K562 (cell line): Measurements from ENCODE around the gene ALG9. TPM values are rescaled to one million over a fixed set of nuclear protein-coding genes. Genes with fewer than 3 reads are reported as not detected.

Source experiments
- CLOCK ChIP-seq: fragments of 250-450 bp; sonication (Bioruptor Pico); IDR thresholded peaks from 2 replicates; pipeline ENCODE4 v1.4.0; 2020; ENCODE audit warnings: mild to moderate bottlenecking, moderate library complexity, borderline replicate concordance
- FIP1L1 ChIP-seq: fragments of 200-400 bp; formaldehyde crosslinking; IDR thresholded peaks from 2 replicates; pipeline ENCODE4 v1.6.1; 2018; ENCODE audit warnings: mild to moderate bottlenecking, low read depth, low read length; ENCODE audit not compliant: poor library complexity, severe bottlenecking
- FUS ChIP-seq: fragments of 200-400 bp; formaldehyde crosslinking; optimal IDR thresholded peaks from 2 replicates; pipeline ENCODE3; 2017; ENCODE audit warnings: low read depth, low read length
- HEY1 ChIP-seq: fragments of 250-450 bp; sonication (Bioruptor Pico); IDR thresholded peaks from 2 replicates; pipeline ENCODE4 v1.5.0; 2020; ENCODE audit warnings: mild to moderate bottlenecking, moderate library complexity, borderline replicate concordance
- ILK ChIP-seq: fragments of 450-650 bp; IDR thresholded peaks from 2 replicates; pipeline ENCODE4 v1.6.1; 2016; ENCODE audit warnings: missing genetic modification characterization, low read depth, mild to moderate bottlenecking, missing compliant biosample characterization, moderate library complexity, borderline replicate concordance
- KDM1A ChIP-seq, 2 experiments: fragments of 450-650 bp; IDR thresholded peaks; 2 replicates each; pipeline ENCODE4 v1.6.1; 2016; ENCODE audit warnings: mild to moderate bottlenecking in 2 of 2
- NFYB ChIP-seq: IDR thresholded peaks from 2 replicates; pipeline ENCODE4 v1.6.1; 2011; ENCODE audit warnings: mild to moderate bottlenecking, moderate library complexity; ENCODE audit not compliant: insufficient read length; ENCODE audit errors: extremely low read depth
- RCOR1 ChIP-seq, 2 experiments: IDR thresholded peaks; 2 replicates each; pipeline ENCODE4 v1.6.1; 2012; ENCODE audit warnings: low read depth in 2 of 2, low read length in 2 of 2, borderline replicate concordance in 1 of 2, improper control_type of control experiment in 1 of 2
- SMARCB1 ChIP-seq: IDR thresholded peaks from 2 replicates; pipeline ENCODE4 v1.6.1; 2011; ENCODE audit warnings: improper control_type of control experiment, low read depth; ENCODE audit not compliant: insufficient read length
- TEAD2 ChIP-seq: fragments of 450-650 bp; IDR thresholded peaks from 2 replicates; pipeline ENCODE4 v1.6.1; 2016; ENCODE audit warnings: missing genetic modification characterization, control low read depth, missing compliant biosample characterization
- polyA plus RNA-seq, 8 experiments: library from polyadenylated mRNA; depleted of rRNA in 4 of 8; stranded (reverse) in 5 of 8; unstranded in 3 of 8; fragments of >200 nt; fragmentation: Nextera tagmentation in 2 of 8; fragmentation: Illumina TruSeq in 1 of 8; extraction: Ambion mirVana in 2 of 8; extraction: Trizol in 1 of 8; gene quantifications; 2 replicates each; pipeline versions ENCODE4 v1.2.1 to v1.2.3, GENCODE V29; 2011 to 2014; ENCODE audit warnings: inconsistent platforms in 1 of 8, missing spikeins in 1 of 8
- total RNA-seq, 7 experiments: library from RNA; depleted of rRNA in 6 of 7; stranded (reverse); fragments of >200 nt in 6 of 7; fragmentation: Illumina TruSeq in 2 of 7; extraction: Trizol in 2 of 7; gene quantifications; 2 replicates each; pipeline versions ENCODE4 v1.2.1 to v1.2.3, GENCODE V29; 2011 to 2021; ENCODE audit warnings: low replicate concordance in 1 of 7
- TF ChIP-seq, protein P1 (sequence below): fragments of 200-400 bp; formaldehyde crosslinking; IDR thresholded peaks from 2 replicates; pipeline ENCODE4 v1.6.1; 2017; ENCODE audit warnings: mild to moderate bottlenecking, low read depth, low read length, moderate library complexity
- TF ChIP-seq, protein P2 (sequence below), 2 experiments: fragments of 450-650 bp in 1 of 2; sonication (generic) in 1 of 2; formaldehyde crosslinking in 1 of 2; IDR thresholded peaks; 2 replicates each; pipeline versions ENCODE4 v1.7.1 to v1.9.0; 2016 to 2022; ENCODE audit warnings: inconsistent platforms in 1 of 2, mild to moderate bottlenecking in 1 of 2, missing genetic modification reagents in 1 of 2

ALG9 gene
- total and polyA plus RNA-seq, 9 of the 15 experiments (the other 6 are each of a cell fraction or from before 2014, with no cell fraction given) = 11.5 to 40.5 (median 24.9) TPM

GRCh38 chr11:111878849-111879636, 7.7 kb upstream of the ALG9 start, which contains the start of the genes CFAP68 and FDXACB1 (continued):
- TF ChIP-seq FIP1L1 = no peak
- TF ChIP-seq TEAD2 (tag) = no peak
- TF ChIP-seq CLOCK (CRISPR knock-in tag) = no peak
- TF ChIP-seq, protein P1, sequence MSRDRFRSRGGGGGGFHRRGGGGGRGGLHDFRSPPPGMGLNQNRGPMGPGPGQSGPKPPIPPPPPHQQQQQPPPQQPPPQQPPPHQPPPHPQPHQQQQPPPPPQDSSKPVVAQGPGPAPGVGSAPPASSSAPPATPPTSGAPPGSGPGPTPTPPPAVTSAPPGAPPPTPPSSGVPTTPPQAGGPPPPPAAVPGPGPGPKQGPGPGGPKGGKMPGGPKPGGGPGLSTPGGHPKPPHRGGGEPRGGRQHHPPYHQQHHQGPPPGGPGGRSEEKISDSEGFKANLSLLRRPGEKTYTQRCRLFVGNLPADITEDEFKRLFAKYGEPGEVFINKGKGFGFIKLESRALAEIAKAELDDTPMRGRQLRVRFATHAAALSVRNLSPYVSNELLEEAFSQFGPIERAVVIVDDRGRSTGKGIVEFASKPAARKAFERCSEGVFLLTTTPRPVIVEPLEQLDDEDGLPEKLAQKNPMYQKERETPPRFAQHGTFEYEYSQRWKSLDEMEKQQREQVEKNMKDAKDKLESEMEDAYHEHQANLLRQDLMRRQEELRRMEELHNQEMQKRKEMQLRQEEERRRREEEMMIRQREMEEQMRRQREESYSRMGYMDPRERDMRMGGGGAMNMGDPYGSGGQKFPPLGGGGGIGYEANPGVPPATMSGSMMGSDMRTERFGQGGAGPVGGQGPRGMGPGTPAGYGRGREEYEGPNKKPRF = no peak
- TF ChIP-seq ILK (tag) = no peak
- TF ChIP-seq HEY1 = no peak
- no peak for TF ChIP-seq SMARCB1
- peak in 1 of 2 experiments; percentile 21; a peak in 1 of 4 replicates for TF ChIP-seq RCOR1 (IDR thresholded peaks at IDR 0.05; ENCODE audit: borderline replicate concordance in 1 of 2, low read depth in 2 of 2, low read length in 2 of 2)
- TF ChIP-seq NFYB = no peak
- no peak for TF ChIP-seq KDM1A (IDR thresholded peaks at IDR 0.05)
- TF ChIP-seq, protein P2, sequence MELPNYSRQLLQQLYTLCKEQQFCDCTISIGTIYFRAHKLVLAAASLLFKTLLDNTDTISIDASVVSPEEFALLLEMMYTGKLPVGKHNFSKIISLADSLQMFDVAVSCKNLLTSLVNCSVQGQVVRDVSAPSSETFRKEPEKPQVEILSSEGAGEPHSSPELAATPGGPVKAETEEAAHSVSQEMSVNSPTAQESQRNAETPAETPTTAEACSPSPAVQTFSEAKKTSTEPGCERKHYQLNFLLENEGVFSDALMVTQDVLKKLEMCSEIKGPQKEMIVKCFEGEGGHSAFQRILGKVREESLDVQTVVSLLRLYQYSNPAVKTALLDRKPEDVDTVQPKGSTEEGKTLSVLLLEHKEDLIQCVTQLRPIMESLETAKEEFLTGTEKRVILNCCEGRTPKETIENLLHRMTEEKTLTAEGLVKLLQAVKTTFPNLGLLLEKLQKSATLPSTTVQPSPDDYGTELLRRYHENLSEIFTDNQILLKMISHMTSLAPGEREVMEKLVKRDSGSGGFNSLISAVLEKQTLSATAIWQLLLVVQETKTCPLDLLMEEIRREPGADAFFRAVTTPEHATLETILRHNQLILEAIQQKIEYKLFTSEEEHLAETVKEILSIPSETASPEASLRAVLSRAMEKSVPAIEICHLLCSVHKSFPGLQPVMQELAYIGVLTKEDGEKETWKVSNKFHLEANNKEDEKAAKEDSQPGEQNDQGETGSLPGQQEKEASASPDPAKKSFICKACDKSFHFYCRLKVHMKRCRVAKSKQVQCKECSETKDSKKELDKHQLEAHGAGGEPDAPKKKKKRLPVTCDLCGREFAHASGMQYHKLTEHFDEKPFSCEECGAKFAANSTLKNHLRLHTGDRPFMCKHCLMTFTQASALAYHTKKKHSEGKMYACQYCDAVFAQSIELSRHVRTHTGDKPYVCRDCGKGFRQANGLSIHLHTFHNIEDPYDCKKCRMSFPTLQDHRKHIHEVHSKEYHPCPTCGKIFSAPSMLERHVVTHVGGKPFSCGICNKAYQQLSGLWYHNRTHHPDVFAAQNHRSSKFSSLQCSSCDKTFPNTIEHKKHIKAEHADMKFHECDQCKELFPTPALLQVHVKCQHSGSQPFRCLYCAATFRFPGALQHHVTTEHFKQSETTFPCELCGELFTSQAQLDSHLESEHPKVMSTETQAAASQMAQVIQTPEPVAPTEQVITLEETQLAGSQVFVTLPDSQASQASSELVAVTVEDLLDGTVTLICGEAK (IDR thresholded peaks at IDR 0.05) = peak; percentile 93
- TF ChIP-seq, protein P2 (CRISPR knock-in tag; IDR thresholded peaks at IDR 0.05) = no peak
- no peak for TF ChIP-seq FUS
